ENCODE measurements around the gene ARMH3. TPM values are rescaled to one million over a fixed set of nuclear protein-coding genes. Genes with fewer than 3 reads are reported as not detected.

The ARMH3 gene
- total RNA-seq, 1 donor from 2014 or later = 28.2 TPM

DNA sequence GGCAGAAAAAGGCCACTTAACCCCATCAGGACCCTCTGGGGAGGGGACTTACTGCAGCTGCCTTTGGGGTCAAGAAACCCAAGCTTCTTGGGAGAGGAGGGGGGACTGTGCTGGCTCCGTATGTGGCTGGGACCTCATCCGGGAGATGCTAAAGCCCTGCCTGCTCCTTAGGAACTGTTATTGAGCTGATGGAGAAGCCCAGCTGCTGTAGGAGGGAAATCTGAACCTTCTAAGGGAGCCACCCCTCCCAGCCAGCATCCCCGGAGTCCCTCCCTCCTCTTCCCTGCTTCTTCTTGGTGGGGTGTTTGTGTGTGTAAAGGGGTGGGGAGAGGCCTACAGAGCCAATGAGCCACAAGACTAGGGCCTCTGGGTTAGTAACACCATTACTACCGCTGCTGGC lies 220.6 kb downstream of the ARMH3 start:
- peak; percentile 20 for DNase-seq (ENCODE audit: low spot score)

DNA sequence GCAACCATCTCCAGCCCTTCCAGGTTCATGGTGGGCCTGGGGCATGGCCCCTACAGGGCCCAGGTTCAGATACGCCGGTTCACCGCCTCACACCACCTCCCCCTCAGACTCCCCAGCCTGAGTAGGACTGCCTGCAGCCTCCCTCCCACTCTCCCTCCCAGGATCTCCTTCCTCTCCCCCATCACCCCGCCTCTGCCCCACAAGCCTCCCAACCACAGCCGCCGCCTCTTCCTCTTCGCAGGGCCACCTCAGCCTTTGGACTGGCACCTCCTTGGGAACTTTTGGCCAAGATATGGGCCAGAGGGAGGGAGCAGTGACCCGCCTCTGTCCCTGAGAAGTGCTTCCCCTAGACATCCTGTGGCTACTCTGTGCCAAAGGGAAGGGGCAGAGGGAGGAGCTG lies 221.6 kb downstream of the ARMH3 start:
- DNase-seq (ENCODE audit: low spot score) = peak; percentile 90

DNA sequence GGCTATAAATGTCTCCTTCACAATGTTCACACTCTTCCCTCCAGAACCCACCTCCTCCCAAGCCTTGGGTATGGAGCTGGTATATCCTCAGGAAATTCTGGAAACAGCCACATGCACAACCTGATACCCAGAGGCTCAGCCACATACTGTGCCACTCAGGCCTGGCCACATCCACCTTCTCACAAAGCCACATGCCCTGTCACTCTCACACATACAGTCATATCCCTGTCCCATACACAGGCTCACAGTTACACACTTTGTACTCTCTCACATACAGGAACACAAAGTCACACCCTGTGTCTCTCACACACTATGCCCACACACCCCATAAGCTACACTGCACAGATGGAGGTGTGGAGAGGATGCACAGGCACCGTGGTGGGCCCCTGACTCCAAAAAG lies 222.5 kb downstream of the ARMH3 start:
- DNase-seq (ENCODE audit: low spot score) = peak; percentile 18

DNA sequence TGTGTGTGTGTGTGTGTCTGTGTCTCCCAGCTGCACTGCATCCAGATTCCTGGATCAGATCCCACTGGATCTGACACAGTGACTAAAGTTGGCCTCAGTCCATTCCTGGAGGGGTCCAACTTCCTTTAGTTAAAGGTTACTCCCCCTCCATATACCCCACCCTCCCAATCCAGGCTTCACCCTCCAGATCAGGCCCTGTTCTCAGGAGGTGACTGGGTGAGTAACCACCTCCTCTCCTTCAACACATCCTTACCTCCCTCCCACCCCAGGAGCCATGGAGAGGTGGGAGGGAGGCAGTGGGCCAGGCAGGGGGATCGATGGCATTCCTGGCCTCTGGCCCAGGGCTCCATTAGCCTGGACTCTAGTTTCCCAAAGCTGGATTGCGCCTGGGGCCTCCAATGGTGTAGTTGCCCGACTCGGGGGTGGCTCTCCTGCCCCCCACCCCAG lies 223.6 kb downstream of the ARMH3 start:
- peak; percentile 53 for DNase-seq (ENCODE audit: low spot score)

- DNase-seq (ENCODE audit: low spot score) = peak; percentile 86
Measured at GRCh38 chr10:101831169-101831811, 224.7 kb downstream of the ARMH3 start.

- peak; percentile 96 for DNase-seq (ENCODE audit: low spot score)
Measured at GRCh38 chr10:101830322-101831168, 225.4 kb downstream of the ARMH3 start.

DNA sequence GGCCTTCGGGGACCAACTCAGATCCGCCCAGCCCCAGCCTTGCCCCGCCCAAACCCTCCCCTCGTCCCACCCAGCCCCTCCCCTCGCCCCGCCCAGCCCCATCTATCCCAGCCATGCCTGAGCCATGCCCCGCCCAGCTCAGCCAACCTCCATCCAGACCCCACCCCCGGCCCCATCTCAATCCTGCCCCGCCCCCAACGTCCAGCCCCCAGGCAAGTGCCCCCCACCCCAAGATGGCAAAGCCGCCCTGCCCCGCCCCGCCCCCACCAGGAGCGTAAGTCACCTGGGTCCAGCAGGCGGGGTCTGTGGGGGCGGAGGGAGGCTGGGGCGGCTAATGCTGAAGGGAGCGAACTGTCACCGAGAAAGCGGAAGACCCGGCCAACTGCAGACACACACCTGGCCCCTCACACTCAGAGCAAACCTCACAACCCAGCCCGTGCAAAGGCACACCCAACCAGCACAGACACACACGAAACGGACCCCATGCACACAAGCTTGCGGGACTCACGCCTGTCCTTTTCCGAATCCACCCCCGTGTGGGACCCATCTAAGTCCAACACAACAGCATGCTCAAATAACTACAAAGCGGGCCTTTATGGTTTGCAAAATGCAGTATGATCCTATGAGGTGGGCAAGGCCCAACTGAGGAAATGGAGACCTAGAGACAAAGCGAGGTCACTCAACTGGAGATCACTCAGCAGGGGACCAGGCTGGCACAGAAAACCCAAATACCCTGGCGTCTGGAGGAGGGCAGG lies 226.2 kb downstream of the ARMH3 start:
- DNase-seq (ENCODE audit: low spot score) = peak; percentile 80

- DNase-seq (ENCODE audit: low spot score) = peak; percentile 88
Measured at GRCh38 chr10:101828766-101829551, 227.0 kb downstream of the ARMH3 start.

- peak; percentile 65 for DNase-seq (ENCODE audit: low spot score)
Measured at GRCh38 chr10:101827919-101828600, 227.9 kb downstream of the ARMH3 start.

DNA sequence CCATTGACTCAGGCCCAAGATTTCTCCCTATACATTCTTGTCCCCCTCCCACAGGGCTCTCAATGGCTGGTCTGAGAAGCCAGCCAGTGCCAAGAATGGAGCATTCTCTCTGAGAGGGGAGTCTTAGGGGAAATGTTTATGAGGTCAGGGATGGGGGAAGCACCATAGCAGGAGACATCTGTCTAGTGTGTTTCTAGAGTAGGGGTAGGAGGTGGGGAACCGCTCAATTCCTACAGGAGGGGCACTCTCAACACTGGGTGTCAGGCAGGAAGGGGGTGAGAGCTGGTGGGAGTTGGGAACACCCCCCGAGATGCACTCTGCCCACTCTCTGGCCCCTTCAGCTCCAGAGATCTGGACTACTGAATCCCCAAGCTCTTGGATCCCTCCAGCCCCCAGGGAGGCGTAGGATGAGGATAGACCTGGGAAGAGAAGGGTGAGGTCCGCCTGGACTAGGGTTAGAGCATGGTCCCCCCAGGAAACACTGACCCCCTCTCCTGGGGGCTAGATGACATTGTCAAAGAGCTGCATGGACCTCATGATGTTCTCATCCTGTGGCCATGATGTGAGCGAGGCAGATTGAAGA lies 229.0 kb downstream of the ARMH3 start:
- DNase-seq (ENCODE audit: low spot score) = peak; percentile 77

DNA sequence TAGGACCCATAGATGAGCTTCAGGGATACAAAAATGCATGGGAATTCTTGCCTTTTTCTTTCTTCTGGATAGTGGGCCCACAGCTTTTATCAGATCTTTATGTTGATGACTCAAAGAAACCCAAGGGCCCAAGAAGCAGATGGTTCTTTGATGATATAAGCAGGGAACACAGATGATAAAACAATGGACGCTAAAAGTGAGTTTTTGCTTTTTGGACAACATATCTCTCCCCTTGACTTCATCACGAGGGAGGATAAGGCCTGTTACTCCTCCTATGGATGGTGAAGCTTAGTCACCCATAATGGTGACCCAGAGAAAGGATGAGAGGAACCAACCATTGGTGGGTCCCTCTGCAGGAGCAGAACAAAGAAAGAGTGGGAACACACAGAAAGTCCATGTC lies 231.2 kb downstream of the ARMH3 start:
- DNase-seq (ENCODE audit: low spot score) = no peak

- DNase-seq (ENCODE audit: low spot score) = no peak
Measured at GRCh38 chr10:101818872-101819633, 236.9 kb downstream of the ARMH3 start.

DNA sequence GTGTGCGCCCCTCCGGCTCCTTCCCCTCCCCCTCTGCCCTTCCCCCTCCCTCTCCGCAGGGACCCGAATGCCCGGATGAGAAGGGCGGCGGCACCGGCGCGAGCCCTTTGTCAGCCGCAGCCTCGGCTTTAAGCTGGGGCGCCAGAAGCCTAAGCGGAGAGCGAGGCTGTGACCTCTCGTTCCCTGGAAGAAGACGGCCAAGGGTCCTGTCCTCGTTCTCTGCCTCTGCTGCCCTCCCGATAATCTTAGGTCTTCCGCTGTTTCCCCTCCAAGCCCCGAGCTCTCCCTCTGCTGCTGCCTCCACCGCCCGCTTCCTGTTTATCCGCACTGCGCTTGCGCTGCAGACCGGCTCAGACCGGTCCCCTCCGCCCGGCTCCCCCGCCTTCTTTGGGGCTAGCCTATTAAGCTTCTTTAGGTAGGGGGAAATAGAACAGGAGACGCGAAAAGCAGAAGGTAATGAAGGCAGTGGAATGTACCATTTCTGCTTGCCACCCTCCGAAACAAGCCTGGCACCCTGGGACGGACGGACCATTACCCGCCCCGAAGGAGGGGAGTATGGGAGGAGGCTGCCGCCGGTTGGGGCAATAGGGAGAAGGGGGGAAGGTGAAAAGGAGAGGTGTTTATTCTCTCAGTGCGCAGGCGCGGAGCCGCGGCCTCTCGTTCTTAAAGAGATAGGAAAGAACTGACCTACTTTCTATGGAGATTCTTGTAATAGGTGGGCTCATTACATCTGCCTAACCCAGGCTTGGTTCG lies 237.7 kb downstream of the ARMH3 start, which contains the start of gene OGA:
TSS of gene OGA (minus strand) at position 326 of the 753 bp plus-strand sequence. CDS start 422 bp downstream, outside the sequence.
- peak; percentile 98 for DNase-seq (ENCODE audit: low spot score)

DNA sequence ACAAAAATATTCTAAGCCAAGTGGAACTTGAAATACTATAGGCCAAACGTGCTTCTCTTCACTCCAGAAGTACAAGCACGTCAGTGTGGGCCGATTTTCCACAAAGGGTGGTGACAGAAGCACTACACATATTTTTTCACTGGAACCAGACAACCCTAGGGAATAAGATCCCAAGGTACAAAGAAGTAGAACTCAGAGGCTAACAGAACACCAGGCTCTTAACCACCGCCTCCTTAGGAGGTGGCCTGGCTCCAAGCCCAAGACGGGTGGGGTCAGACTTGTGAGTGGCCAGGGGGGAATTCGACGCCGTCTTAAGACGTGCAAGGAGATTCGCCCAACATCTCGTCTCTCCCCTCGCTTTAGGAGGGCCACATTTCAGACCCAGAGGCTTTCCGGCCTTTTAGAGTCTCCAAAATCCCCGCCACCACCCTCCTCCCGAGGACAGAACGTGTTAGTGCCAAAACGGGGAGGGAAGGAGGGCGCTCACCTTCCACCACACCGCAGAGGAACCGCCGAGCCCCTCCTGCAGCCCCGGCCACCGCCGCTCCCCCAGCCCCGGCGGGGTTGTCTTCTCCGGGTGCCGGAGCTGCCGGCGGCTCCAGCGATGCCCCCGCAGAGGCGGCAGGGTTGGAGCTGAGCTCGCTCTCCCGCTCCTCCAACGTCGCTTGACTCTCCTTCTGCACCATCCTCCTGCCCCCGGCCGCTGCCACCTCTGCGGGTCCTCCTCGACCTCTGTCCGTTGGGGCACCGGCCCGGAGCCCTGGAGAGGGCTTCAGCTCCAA lies 238.4 kb downstream of the ARMH3 start:
- no peak for DNase-seq (ENCODE audit: low spot score)

GRCh38 chr10:101816913-101817336 lies 239.0 kb downstream of the ARMH3 start:
- no peak for DNase-seq (ENCODE audit: low spot score)

DNA sequence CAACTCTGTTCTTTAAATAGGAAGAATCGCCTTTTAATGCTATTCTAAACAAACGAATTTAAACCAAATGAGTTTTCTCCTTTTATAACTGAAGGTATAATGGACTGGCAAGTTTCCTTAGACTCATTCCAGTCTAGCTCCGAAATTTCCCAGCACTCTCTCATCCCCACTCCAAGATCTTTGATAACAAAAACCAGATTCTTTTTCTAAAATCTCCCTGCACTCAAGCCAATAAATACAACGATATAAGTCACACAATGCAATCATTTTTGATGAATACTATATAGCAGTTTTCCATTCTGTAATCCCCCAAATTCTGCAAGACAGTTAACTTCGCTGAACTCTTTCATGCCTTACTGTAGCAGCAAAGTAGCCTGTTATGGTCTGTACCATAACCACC lies 239.6 kb downstream of the ARMH3 start:
- DNase-seq (ENCODE audit: low spot score) = no peak

DNA sequence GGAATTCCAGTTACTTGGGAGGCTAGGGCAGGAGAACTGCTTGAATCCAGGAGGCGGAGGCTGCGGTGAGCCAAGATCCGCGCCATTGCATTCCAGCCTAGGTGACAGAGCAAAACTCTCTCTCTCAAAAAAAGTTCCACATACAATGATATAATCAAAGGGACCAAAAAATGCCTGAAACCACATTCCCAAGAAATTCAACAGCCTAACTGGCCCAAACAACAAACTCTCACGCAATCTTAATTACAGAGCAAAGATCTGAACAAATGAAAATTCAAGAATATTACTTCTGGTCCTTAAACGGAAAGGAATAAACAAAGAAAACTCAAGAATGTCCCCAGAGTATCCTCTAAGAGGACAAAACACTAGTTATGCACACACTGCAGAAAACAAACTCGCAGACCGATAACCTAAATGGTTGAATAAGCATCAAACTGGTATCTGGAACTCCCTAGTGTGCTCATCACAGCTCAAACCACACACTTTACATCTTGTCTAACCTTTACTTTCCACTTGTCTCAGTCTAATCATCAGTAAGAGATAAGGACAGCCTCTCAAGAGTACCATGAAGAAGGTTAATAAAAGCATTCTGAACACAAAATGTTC lies 241.4 kb downstream of the ARMH3 start:
- no peak for DNase-seq (ENCODE audit: low spot score)
